Islet precursor cell (in vitro differentiated cells): ENCODE measurements around the gene BLMH.

Source experiments
- DNase-seq: peaks from one replicate; pipeline ENCODE4 v3.0.0-alpha.2; 2018

The BLMH gene

GRCh38 chr17:30291543-30292285, at the start of gene BLMH:
Gene BLMH (minus strand): TSS chr17:30291944. CDS start chr17:30291819, 125 bp downstream.
- DNase-seq: peak; percentile 92

GRCh38 chr17:30340801-30341356, 49.1 kb upstream of the BLMH start:
- no peak for DNase-seq

GRCh38 chr17:30339086-30339485, 47.3 kb upstream of the BLMH start:
- no peak for DNase-seq

GRCh38 chr17:30337393-30337999, 45.8 kb upstream of the BLMH start:
- DNase-seq: peak; percentile 94

DNA sequence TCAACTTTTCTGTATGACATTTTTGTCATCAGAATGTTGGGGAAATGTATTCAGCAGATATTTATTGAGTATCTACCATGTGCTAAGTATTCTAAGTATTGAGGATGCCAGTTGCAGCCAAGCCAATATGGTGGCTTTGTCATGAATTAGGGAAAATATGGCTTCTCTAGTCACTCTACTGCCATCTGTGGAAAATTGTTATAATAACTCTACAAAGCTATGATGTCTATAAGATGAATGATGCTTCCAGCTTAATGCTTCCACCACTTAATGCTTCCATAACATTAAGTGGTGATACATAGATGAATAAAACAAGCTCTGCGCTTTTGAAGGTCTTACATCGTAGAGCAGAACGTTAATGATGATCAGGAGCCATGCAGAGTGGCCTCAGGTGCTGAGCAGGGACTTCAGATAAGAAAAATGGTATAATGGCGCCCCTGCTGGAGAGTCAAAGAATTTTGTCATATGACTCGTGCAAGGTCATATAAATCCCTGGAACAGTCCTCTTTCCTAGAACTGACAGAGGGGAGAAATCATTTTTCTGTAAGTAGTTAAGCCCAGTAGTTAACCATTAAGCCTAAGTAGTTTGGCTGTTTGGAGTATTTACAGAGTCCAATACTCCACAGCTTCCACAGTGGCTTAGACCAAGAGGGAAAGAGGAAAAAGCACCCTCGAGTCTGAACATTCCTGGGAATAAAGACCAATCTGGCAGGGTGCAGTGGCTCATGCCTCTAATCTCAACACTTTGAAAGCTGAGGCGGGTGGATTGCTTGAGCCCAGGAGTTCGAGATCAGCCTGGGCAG, 44.8 kb upstream of the BLMH start:
- peak; percentile 75 for DNase-seq

- DNase-seq: peak; percentile 45
These were observed 42.7 kb upstream of the BLMH start for GRCh38 chr17:30334421-30334820.

- peak; percentile 14 for DNase-seq
These were observed 42.0 kb upstream of the BLMH start, which contains the start of gene TMIGD1 for GRCh38 chr17:30333503-30334360. Gene TMIGD1 (minus strand): TSS chr17:30334057. CDS start chr17:30332133, 1,924 bp downstream.

- DNase-seq: no peak
These were observed 40.4 kb upstream of the BLMH start for GRCh38 chr17:30332057-30332542.

GRCh38 chr17:30326809-30327208, 35.1 kb upstream of the BLMH start:
- no peak for DNase-seq

GRCh38 chr17:30324723-30325122, 33.0 kb upstream of the BLMH start:
- no peak for DNase-seq

DNA sequence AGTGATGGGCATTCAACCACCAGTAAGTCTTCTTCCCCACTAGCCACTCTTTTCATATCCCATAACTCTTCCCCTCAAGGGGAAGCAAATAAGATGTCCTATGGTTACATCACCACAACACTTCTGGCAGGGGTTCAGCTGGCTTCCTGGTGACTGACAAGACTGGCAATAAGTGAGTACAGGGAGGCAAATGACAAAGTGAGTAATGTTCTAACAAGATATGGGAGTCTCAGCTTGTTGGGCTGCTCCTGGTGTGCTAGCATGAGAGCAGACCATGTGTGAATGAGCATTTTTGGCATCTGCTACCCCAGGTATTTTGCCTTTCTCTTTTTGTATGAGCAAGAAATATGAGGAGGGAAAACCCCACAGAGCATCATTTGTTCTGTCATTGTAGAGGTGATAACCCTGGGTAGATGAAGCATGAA, 32.2 kb upstream of the BLMH start:
- no peak for DNase-seq

DNA sequence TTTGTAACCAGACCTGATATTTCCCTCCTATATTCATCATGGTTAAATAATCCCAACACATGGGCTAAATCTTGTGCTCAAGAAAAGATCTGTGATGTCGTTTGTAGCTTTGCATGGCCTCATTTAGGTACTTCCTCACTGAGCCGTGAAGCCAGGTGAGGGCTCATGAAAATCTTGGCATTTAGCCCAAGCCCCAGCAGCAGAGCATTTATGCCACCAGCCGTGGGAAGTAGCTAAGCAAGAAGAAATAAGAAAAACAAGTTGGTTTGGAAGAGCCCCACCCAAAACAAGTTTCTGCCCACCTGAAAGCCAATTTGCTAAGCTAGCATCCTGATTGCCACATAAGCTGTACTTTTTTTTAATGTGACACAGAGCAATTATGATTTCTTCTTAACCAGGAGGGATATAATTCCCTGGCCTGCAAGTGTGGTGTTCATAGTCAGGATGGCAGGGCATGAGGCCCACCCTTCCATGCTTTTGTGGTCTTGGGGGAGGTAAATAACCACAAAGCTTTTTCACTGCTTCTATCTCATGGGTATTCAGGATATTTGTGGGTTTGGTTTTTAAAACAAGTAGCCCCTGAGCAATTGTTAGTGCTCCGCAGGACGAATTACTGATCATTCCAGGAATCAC, 31.6 kb upstream of the BLMH start:
- DNase-seq: no peak

- peak; percentile 16 for DNase-seq
These were observed 29.6 kb upstream of the BLMH start for GRCh38 chr17:30321314-30321713.

DNA sequence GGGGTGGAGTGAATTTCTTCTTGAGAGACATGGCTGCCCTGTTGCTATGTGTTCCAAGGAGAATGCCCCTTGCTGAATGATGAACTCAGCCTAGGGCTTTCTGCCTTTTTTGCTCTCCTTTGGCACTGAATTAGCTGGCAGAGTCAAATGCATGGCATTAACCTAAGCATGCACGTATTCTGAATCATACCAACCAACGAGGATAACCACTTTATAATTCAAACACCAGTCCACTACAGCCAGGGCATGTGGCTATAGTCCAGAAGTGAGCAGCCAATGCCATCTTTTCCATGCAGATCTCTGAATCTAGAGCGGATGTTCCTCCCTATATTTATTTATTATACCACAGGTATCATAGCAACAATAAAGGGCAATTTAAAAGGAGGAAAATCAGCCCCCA, 26.4 kb upstream of the BLMH start:
- DNase-seq: no peak

- DNase-seq: no peak
These were observed 25.0 kb upstream of the BLMH start for GRCh38 chr17:30316736-30317135.

DNA sequence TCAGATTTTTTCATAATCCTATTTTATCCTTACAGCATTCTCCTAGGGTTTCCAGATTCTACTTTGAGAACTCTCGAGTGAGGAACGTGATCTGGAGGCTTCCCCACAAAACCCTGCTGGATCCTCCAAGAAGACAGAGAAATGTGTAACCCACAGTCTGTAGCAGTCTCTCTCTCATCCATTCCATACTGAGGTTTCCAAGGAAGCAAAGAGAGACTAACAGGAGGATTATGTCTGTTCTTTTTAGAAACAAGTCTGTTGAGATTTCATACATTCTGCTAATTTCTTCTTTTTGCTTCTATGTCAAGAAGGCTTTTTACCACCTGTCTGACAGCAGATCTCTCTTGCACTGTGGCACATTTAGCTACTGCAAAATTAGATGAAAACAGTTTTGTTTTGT, 23.4 kb upstream of the BLMH start:
- DNase-seq: no peak

DNA sequence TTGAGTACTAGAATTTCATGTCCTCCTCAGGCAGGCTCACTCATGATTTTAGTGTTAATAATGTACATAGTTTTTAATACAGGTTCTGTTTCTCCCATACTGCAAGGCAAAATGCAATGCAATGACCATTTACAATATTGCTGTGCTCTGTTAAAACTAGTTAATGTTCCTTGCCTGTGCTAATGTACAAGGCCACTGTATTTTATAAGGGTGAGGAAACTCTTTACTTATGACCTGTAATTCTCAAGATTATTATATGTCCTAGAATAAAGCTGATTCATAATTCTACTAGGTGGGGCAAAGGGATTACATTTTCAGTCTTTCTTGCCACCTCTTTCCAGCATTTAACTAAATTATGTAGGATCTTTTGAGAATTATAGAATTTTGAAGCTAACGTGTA, 22.7 kb upstream of the BLMH start:
- no peak for DNase-seq

- DNase-seq: peak; percentile 5
These were observed 20.5 kb upstream of the BLMH start for GRCh38 chr17:30312226-30312625.

- DNase-seq: no peak
These were observed 18.8 kb upstream of the BLMH start for GRCh38 chr17:30310562-30310961.

DNA sequence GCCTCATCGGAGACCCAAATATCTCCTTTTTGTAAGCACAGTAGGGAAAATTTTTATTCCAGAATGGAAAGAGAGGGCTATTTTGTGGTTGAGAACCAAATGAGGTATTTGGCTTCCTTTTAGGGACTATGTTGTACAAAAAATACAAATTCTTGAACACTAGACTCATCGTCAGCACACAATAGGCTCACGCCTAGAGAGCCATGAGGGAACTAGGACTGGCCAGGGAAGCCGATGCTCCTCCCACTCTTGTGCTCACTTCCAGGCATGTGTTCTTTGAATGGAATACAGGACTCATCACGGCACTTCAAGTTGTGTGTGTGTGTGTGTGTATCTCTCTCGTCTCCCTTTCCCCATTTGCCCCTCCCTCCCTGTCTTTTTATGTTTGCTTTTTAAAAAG, 17.8 kb upstream of the BLMH start:
- DNase-seq: peak; percentile 63

GRCh38 chr17:30308406-30308805, 16.7 kb upstream of the BLMH start:
- no peak for DNase-seq

- DNase-seq: peak; percentile 16
These were observed 13.0 kb upstream of the BLMH start for GRCh38 chr17:30304778-30305177.
